GM19467 (cell line): Measurements from ENCODE around the gene TIGD4.

Experiments
- ATAC-seq: cut with Tn5 transposase; IDR thresholded peaks from one replicate; pipeline ENCODE4 v1.9.1; 2021; ENCODE audit warnings: mild to moderate bottlenecking, moderate library complexity; ENCODE audit not compliant: unreplicated experiment

TIGD4 gene

DNA sequence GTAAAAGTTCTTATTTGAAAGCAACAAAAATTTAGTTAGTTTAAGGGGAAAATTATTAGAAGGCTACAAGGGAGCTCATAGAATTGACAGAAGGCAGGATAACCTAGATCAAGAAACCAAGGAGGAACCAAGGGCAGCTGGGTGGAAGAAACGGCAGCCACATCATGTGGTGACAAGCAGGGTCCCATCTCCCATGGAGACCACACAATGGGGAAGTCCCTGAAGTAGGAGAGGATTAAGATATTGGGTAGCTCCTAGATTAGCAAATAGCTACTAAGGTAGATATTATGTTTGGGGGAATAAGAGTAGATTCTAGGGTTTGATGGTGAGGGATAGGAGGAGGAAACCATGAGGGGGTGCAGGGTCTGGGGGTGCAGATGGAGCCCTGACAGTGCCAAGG is 51.7 kb downstream of the TIGD4 start:
- no peak for ATAC-seq

DNA sequence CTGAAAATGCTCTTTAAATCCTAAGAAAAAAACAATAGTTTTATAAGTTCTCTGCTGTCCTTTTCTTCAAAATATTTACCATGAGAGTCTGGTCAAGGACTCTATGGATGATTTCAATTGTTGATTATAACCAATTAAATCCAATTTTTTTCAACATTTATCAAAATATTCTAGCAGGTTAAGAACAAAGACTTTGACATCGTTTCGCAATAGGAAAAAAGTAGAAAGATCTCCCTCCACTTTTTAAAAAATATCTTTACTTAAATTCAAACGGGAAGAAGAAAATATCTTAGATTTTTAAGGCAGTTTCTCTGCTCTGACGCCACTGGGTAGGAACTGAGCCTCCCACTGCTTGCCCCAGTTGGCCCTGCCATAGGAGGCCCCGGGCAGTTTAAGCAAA is 55.0 kb downstream of the TIGD4 start:
- no peak for ATAC-seq

DNA sequence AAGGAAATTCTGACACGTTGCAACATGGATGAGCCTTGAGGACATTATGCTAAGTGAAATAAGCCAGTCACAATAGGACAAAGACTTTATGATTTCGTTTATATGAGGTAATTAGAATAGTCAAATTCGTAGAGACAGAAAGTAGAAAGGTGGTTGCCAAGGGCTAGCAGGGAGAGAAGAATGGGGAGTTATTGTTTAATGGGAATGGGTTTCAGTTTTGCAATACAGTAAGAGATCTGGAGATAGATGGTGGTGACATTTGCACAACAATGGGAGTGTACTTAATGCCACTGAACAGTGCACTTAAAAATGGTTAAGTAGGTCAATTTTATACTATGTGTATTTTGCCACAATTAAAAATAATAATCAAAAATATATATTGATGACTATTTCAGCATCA is 56.3 kb downstream of the TIGD4 start:
- no peak for ATAC-seq

GRCh38 chr4:152719801-152720556 is 59.6 kb downstream of the TIGD4 start:
- no peak for ATAC-seq
